ENCODE measurements around the gene PDE4C. TPM values are rescaled to one million over a fixed set of nuclear protein-coding genes. Genes with fewer than 3 reads are reported as not detected.

Gene PDE4C
- total and polyA plus RNA-seq, 9 of the 15 experiments (the other 6 are each of a cell fraction or from before 2014, with no cell fraction given) = 0.04 to 0.91 (median 0.20) TPM; not detected in 1

GRCh38 chr19:18192673-18193387, 33.4 kb downstream of the PDE4C start, which contains the start of gene MPV17L2 (continued):
- TF ChIP-seq ZNF79 (CRISPR knock-in tag; IDR thresholded peaks at IDR 0.05; ENCODE audit: low read depth) = peak; percentile 12; the same call in 1 of the 2 replicates
- peak; percentile 83 for TF ChIP-seq POLR2A (conservative IDR thresholded peaks at IDR 0.05)
- TF ChIP-seq ZNF707 (CRISPR knock-in tag; conservative IDR thresholded peaks at IDR 0.05) = no peak
- TF ChIP-seq SRSF1 (IDR thresholded peaks at IDR 0.05; ENCODE audit: low read depth, low read length) = no peak
- no peak for TF ChIP-seq ZNF212 (CRISPR knock-in tag; IDR thresholded peaks at IDR 0.05)
- TF ChIP-seq BRF2 (IDR thresholded peaks at IDR 0.05; ENCODE audit: borderline replicate concordance, insufficient read depth, insufficient read length) = no peak
- no peak for TF ChIP-seq PHB (CRISPR knock-in tag; IDR thresholded peaks at IDR 0.05)
- TF ChIP-seq NR1H2 (CRISPR knock-in tag; IDR thresholded peaks at IDR 0.05) = no peak
- peak in 1 of 2 experiments; percentile 32; a peak in 1 of 4 replicates for TF ChIP-seq TBL1XR1 (IDR thresholded peaks at IDR 0.05; ENCODE audit: low read length in 2 of 2)
- TF ChIP-seq MCM5 (IDR thresholded peaks at IDR 0.05; ENCODE audit: low read depth) = no peak
- peak; percentile 60 for TF ChIP-seq HMGN3 (IDR thresholded peaks at IDR 0.05; ENCODE audit: borderline replicate concordance, extremely low read depth, insufficient read length, low read depth, low read length)
- TF ChIP-seq ZNF239 (CRISPR knock-in tag; IDR thresholded peaks at IDR 0.05) = no peak
- no peak for TF ChIP-seq POLR3A (IDR thresholded peaks at IDR 0.05; ENCODE audit: borderline replicate concordance, extremely low read depth, insufficient read depth, insufficient read length)
- no peak for TF ChIP-seq TRIM25 (IDR thresholded peaks at IDR 0.05; ENCODE audit: borderline replicate concordance)
- no peak for TF ChIP-seq DPF2 (IDR thresholded peaks at IDR 0.05)
- no peak for TF ChIP-seq GATAD2A (IDR thresholded peaks at IDR 0.05)
- TF ChIP-seq UBTF (IDR thresholded peaks at IDR 0.05; ENCODE audit: borderline replicate concordance in 1 of 2, low read depth in 2 of 2, low read length in 2 of 2) = no peak
- TF ChIP-seq ZNF165 (CRISPR knock-in tag; IDR thresholded peaks at IDR 0.05; ENCODE audit: borderline replicate concordance) = no peak
- no peak for TF ChIP-seq U2AF2 (optimal IDR thresholded peaks at IDR 0.05; ENCODE audit: low read depth, low read length)
- TF ChIP-seq ZNF57 (CRISPR knock-in tag; IDR thresholded peaks at IDR 0.05) = no peak
- TF ChIP-seq MNT (conservative IDR thresholded peaks at IDR 0.05) = peak; percentile 63 to 85
- TF ChIP-seq HSF4 (CRISPR knock-in tag; IDR thresholded peaks at IDR 0.05; ENCODE audit: borderline replicate concordance) = no peak
- TF ChIP-seq PML (IDR thresholded peaks at IDR 0.05; ENCODE audit: low read length) = no peak
